Left forelimb (tissue), 1 donor: Measurements from ENCODE around the gene RASSF8.

Experiments
- DNase-seq: peaks from one replicate; pipeline ENCODE4 v3.0.0-alpha.2; 2018; ENCODE audit warnings: low spot score

Gene RASSF8

GRCh38 chr12:25958428-25959070 is at the start of gene RASSF8:
Gene RASSF8, plus strand, starts transcription at chr12:25958682. Its CDS starts 96,662 bp downstream, at chr12:26055344.
- DNase-seq: peak; percentile 87

GRCh38 chr12:25914551-25914950 is 43.9 kb upstream of the RASSF8 start:
- no peak for DNase-seq

GRCh38 chr12:25924491-25925001 is 33.9 kb upstream of the RASSF8 start:
- no peak for DNase-seq

- no peak for DNase-seq
Measured at GRCh38 chr12:25925064-25925463, 33.4 kb upstream of the RASSF8 start.

GRCh38 chr12:25926536-25926935 is 31.9 kb upstream of the RASSF8 start:
- no peak for DNase-seq

GRCh38 chr12:25929142-25929541 is 29.3 kb upstream of the RASSF8 start:
- DNase-seq: no peak

GRCh38 chr12:25932971-25933370 is 25.5 kb upstream of the RASSF8 start:
- DNase-seq: no peak

GRCh38 chr12:25934456-25934855 is 24.0 kb upstream of the RASSF8 start:
- no peak for DNase-seq

GRCh38 chr12:25935355-25936144 is 22.9 kb upstream of the RASSF8 start:
- DNase-seq: no peak

- DNase-seq: no peak
Measured at GRCh38 chr12:25937096-25937495, 21.4 kb upstream of the RASSF8 start.

- DNase-seq: no peak
Measured at GRCh38 chr12:25938581-25938980, 19.9 kb upstream of the RASSF8 start.

GRCh38 chr12:25939606-25940005 is 18.9 kb upstream of the RASSF8 start:
- no peak for DNase-seq

- no peak for DNase-seq
Measured at GRCh38 chr12:25940886-25941285, 17.6 kb upstream of the RASSF8 start.

- DNase-seq: no peak
Measured at GRCh38 chr12:25942709-25943108, 15.8 kb upstream of the RASSF8 start.

- DNase-seq: no peak
Measured at GRCh38 chr12:25943940-25944339, 14.5 kb upstream of the RASSF8 start.

GRCh38 chr12:25949343-25949742 is 9.1 kb upstream of the RASSF8 start:
- DNase-seq: no peak

- no peak for DNase-seq
Measured at GRCh38 chr12:25950329-25951115, 8.0 kb upstream of the RASSF8 start.

- no peak for DNase-seq
Measured at GRCh38 chr12:25957793-25958427, 572 bp upstream of the RASSF8 start.

GRCh38 chr12:25959071-25959961 is 834 bp downstream of the RASSF8 start:
- peak; percentile 77 for DNase-seq

- no peak for DNase-seq
Measured at GRCh38 chr12:25960143-25960542, 1.7 kb downstream of the RASSF8 start.

GRCh38 chr12:25960961-25961360 is 2.5 kb downstream of the RASSF8 start:
- DNase-seq: no peak
